Small intestine (tissue), 7 donors: Measurements from ENCODE around the gene ZFYVE28. TPM values are rescaled to one million over a fixed set of nuclear protein-coding genes. Genes with fewer than 3 reads are reported as not detected.

ENCODE experiments used
- DNase-seq, 2 donors: peaks; one replicate each; pipeline versions ENCODE4 v3.0.0 to v3.0.0-alpha.2; 2013
- FAIRE-seq: peaks from 2 replicates; lab custom pipeline; 2012; peaks lifted over from hg19 to GRCh38; lab: Jason Lieb, UNC
- H3K27ac ChIP-seq, 3 donors: one replicate each; pipeline ENCODE4 v1.5.1; 2013; ENCODE audit warnings: low read length in 2 of 3, mild to moderate bottlenecking in 2 of 3, control low read depth in 1 of 3, inconsistent platforms in 1 of 3, low read depth in 1 of 3, moderate library complexity in 1 of 3
- H3K27me3 ChIP-seq, 3 donors: one replicate each; pipeline ENCODE4 v1.6.1; 2013; ENCODE audit warnings: low read length in 3 of 3, inconsistent platforms in 1 of 3; ENCODE audit not compliant: control insufficient read depth in 3 of 3, insufficient read depth in 3 of 3
- H3K36me3 ChIP-seq, 3 donors: one replicate each; pipeline ENCODE4 v1.6.1; 2013; ENCODE audit warnings: low read length in 3 of 3, inconsistent platforms in 1 of 3, low read depth in 1 of 3, mild to moderate bottlenecking in 1 of 3, moderate library complexity in 1 of 3; ENCODE audit not compliant: control insufficient read depth in 3 of 3, insufficient read depth in 2 of 3
- H3K4me1 ChIP-seq, 3 donors: one replicate each; pipeline ENCODE4 v1.6.1; 2013; ENCODE audit warnings: low read length in 2 of 3, inconsistent platforms in 1 of 3, low read depth in 1 of 3, mild to moderate bottlenecking in 1 of 3, moderate library complexity in 1 of 3; ENCODE audit not compliant: control insufficient read depth in 3 of 3, insufficient read depth in 2 of 3
- H3K4me3 ChIP-seq, 3 donors: one replicate each; pipeline ENCODE4 v1.5.1; 2013; ENCODE audit warnings: low read length in 3 of 3, control low read depth in 1 of 3, inconsistent platforms in 1 of 3, low read depth in 1 of 3, mild to moderate bottlenecking in 1 of 3, moderate library complexity in 1 of 3
- H3K9me3 ChIP-seq, 2 donors: one replicate each; pipeline ENCODE4 v1.6.1; 2013; ENCODE audit warnings: low read depth in 1 of 2, low read length in 1 of 2; ENCODE audit not compliant: control insufficient read depth in 2 of 2, insufficient read depth in 1 of 2
- WGBS, 3 donors: extraction: QIAGEN DNeasy Blood & Tissue Kit; methylation state at CpG; one replicate each; pipeline ENCODE4 v1.1.7; 2013; 5-methylcytosine and 5-hydroxymethylcytosine counted together
- polyA plus RNA-seq, 4 donors: library from polyadenylated mRNA; stranded (reverse) in 3 of 4; unstranded in 1 of 4; fragments of 200-250 nt in 3 of 4; fragments of 120-200 nt in 1 of 4; gene quantifications; one replicate each; pipeline versions ENCODE4 v1.2.1 to v1.2.3, GENCODE V29; 2013
- donor health status: healthy with polysubstance abuse.
- donor health status: control.
- donor health status: control.
- donor health status: Bipolar disorder and iron deficiency.
- donor health status: healthy.

The ZFYVE28 gene
- polyA plus RNA-seq, 4 donors, result 8.6 to 29.5 (median 12.8) TPM

GRCh38 chr4:2418650-2419571, 466 bp upstream of the ZFYVE28 start, which contains the start of gene CFAP99:
CFAP99 (plus strand) TSS chr4:2418955.
- WGBS, 3 donors, result 1% methylated on average over 40 to 94 of the region's 94 CpGs
- Histone ChIP-seq H3K4me1 (peaks cover 5 to 30% (median 7%) of the 10 kb centered on the region in 3 donors), H3K27me3 (peaks cover 0 to 55% (median 0%) of the 10 kb centered on the region in 3 donors), H3K4me3 (peak within 1 kb of the TSS; percentile 48 to 84 (median 81)), H3K27ac (peak within 1 kb of the TSS in 2 of 3 donors; percentile 56 to 58), H3K36me3 (no peaks in the 10 kb centered on the region), H3K9me3 (no peaks in the 10 kb centered on the region)
- FAIRE-seq (no peak), DNase-seq (peak; percentile 97 to 99)

GRCh38 chr4:2417226-2417764, 1.1 kb downstream of the ZFYVE28 start:
- peak overlapping the region; percentile 48 to 84 (median 81) for H3K4me3 ChIP-seq
- WGBS, 3 donors, result 0 to 1% (median 0%) methylated on average over 32 to 61 of the region's 61 CpGs
- peaks cover 0 to 54% (median 0%) of the 10 kb centered on the region in 3 donors for H3K27me3 ChIP-seq
- DNase-seq (peak; percentile 44 to 67), FAIRE-seq (no peak)
- H3K27ac ChIP-seq, result peak overlapping the region in 2 of 3 donors; percentile 56 to 82
- no peaks in the 10 kb centered on the region for H3K36me3 ChIP-seq
- H3K4me1 ChIP-seq, result peaks cover 9 to 46% (median 9%) of the 10 kb centered on the region in 3 donors
- no peaks in the 10 kb centered on the region for H3K9me3 ChIP-seq

GRCh38 chr4:2416564-2417225, 1.8 kb downstream of the ZFYVE28 start:
- H3K4me1 ChIP-seq, result peaks cover 14 to 52% (median 15%) of the 10 kb centered on the region in 3 donors
- no peaks in the 10 kb centered on the region for H3K9me3 ChIP-seq
- no peaks in the 10 kb centered on the region for H3K36me3 ChIP-seq
- no peak for FAIRE-seq
- peak; percentile 65 to 68 for DNase-seq
- WGBS, 3 donors, result 1 to 5% (median 3%) methylated on average over 49 to 55 of the region's 55 CpGs
- H3K27ac ChIP-seq, result peak overlapping the region in 2 of 3 donors; percentile 33 to 82
- peak overlapping the region; percentile 40 to 84 (median 81) for H3K4me3 ChIP-seq
- peaks cover 0 to 48% (median 0%) of the 10 kb centered on the region in 3 donors for H3K27me3 ChIP-seq

- Histone ChIP-seq H3K27me3 (peaks cover 0 to 48% (median 0%) of the 10 kb centered on the region in 3 donors), H3K9me3 (no peaks in the 10 kb centered on the region), H3K4me1 (peaks cover 15 to 56% (median 15%) of the 10 kb centered on the region in 3 donors), H3K36me3 (no peaks in the 10 kb centered on the region), H3K27ac (peak overlapping the region in 2 of 3 donors; percentile 33 to 82), H3K4me3 (peak overlapping the region in 2 of 3 donors; percentile 40 to 84)
- peak in 1 of 2 donors; percentile 11 for DNase-seq
- no peak for FAIRE-seq
- WGBS, 3 donors, result 59 to 71% (median 63%) methylated on average over 17 of the region's 17 CpGs
Measured at GRCh38 chr4:2415881-2416563, 2.4 kb downstream of the ZFYVE28 start.

- FAIRE-seq, result no peak
- WGBS, 3 donors, result 89 to 96% (median 94%) methylated on average over 3 of the region's 3 CpGs
- peaks cover 0 to 40% (median 0%) of the 10 kb centered on the region in 3 donors for H3K27me3 ChIP-seq
- H3K36me3 ChIP-seq, result no peaks in the 10 kb centered on the region
- no peaks in the 10 kb centered on the region for H3K9me3 ChIP-seq
- peaks cover 15 to 56% (median 15%) of the 10 kb centered on the region in 3 donors for H3K4me1 ChIP-seq
- DNase-seq, result no peak
- no peak overlapping the region for H3K4me3 ChIP-seq
- H3K27ac ChIP-seq, result no peak overlapping the region
Measured at GRCh38 chr4:2415213-2415612, 3.2 kb downstream of the ZFYVE28 start.

- Histone ChIP-seq H3K9me3 (no peaks in the 10 kb centered on the region), H3K27ac (peak overlapping the region; percentile 95 to 99 (median 96)), H3K4me3 (peak overlapping the region in 2 of 3 donors; percentile 33 to 46), H3K36me3 (no peaks in the 10 kb centered on the region), H3K27me3 (peaks cover 0 to 28% (median 0%) of the 10 kb centered on the region in 3 donors), H3K4me1 (peaks cover 15 to 49% (median 15%) of the 10 kb centered on the region in 3 donors)
- peak; percentile 76 to 92 for DNase-seq
- 37 to 55% (median 45%) methylated on average over 14 of the region's 14 CpGs for WGBS, 3 donors
- no peak for FAIRE-seq
Measured at GRCh38 chr4:2413821-2414610, 4.4 kb downstream of the ZFYVE28 start.
